Activated T-cell treated with anti-CD3 and anti-CD28 coated beads, Interleukin-2, amount 50 U/mL, for 48 hours (primary cell): ENCODE measurements around the gene C9orf72.
"Not testable (repeated sequence)": the region's sequence is repeated elsewhere in the genome, so short reads cannot be mapped to it uniquely, and the experiment has no call there.

Source experiments
- DNase-seq, 2 experiments: peaks; one replicate each; pipeline ENCODE4 v3.0.0-alpha.2; 2020

C9orf72 gene

DNA sequence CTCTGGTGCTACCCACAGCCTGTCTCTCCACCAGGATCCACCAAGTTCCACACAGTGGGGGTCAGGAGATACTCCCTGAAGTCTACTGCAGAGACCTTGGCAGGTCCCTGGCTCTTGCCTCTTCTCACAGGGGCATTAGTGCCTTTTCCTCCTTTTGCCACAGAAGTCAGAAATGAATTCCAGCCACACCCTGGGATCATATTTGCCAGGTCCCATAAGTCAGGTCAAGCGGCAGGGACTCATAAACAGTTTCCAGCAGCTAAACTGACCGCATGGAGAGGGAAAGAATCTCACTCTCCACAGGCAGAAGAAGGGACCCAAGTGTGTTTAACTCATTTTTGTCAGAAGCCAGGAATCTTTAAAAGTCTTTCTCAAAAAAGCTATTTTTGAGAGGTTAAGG lies 62.5 kb downstream of the C9orf72 start:
- DNase-seq = no peak

DNA sequence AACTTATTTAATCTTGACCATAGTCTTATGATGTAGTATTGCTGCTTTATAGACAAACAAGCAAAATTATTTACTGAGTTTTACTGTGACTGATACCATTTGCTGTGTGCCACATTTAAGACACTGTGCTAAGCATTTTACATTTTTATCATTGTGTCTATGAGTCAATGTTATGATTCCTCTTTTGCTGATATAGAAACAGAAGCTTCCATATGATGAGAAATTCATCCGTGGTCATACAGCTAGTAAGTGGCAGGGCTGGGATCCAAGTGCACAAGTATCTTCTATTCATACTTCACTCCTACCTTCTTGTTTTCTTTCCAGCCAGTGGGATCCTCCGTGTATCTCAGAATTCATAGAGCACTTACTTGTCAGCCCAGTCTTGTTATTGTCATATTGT lies 66.3 kb downstream of the C9orf72 start:
- DNase-seq = no peak

DNA sequence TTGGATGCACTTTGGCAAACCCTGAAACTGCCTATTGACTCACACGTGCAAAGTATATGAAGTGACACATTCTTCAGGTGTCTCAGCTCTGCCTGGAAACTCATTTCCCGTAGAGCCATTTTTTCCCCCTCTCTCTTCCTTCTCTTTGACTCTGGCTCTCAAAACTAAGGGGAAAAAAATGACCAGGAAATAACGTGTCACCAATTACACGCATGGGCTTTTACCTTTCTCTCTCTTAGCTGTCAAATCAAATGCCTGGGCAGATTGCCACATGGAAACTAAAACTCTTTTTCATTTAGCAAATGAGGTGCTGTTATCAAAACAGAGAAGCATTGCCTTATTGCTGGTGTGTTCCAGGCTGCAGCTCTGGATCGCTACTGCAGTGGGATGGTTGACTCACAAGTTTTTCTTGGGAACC lies 67.5 kb downstream of the C9orf72 start:
- no peak for DNase-seq

DNA sequence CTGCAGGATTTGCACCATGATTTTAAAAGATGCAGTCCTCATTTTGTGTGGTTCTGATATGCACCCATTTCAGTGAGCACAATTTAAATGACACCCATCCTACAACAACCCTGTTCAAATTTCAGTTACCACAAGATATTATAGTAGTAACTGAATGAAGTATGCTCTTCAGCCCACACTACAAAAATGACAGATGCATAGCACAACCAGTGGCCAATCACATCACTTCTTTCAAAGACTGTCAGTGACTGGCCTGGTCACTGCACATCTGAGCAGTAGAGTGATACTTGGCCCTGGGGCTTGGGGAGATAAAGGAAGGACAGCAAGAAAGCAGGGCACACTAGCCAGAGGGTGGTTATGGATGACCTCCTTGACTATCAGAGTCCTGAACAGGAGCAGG lies 69.0 kb downstream of the C9orf72 start:
- DNase-seq = no peak

DNA sequence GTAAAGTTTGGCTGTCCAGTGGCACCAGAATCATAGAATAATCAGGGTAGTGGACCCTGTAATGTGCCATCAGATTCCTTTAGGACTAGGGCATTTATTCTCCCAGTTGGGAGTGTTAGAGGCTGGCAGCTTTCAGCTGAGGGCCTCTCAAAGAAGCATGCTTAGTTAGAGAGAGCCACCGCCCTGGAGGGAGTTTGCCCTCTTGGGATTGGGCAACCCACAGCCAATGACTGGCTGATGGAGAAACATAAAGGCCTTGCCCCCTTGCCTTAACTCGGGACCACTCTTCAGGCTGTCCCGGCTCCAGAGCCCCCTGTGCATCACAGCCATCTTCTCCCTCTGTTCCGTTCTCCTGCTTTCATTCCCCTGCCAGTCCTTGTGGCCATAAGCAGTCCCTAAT lies 69.7 kb downstream of the C9orf72 start:
- DNase-seq = no peak

- not testable (repeated sequence) for DNase-seq
Measured at GRCh38 chr9:27500902-27501301, 72.4 kb downstream of the C9orf72 start.

DNA sequence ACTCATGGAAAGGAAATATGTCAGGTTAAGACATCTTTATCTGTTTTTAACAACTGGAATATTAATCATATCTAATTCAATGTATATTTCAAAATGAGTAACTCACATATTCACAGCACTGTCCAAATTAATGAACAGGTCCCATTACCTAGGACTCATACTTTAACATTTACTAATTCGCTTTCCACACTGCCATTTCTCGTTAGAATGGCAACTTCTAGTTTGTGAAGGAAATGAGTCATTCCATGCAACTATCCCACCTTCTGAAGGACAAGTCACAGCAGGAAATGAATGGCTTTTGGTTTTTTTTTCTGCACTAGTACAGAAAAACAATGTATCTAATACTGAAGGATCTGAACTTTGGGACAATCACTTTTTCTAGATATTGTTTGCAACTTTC lies 73.8 kb downstream of the C9orf72 start:
- DNase-seq = no peak

DNA sequence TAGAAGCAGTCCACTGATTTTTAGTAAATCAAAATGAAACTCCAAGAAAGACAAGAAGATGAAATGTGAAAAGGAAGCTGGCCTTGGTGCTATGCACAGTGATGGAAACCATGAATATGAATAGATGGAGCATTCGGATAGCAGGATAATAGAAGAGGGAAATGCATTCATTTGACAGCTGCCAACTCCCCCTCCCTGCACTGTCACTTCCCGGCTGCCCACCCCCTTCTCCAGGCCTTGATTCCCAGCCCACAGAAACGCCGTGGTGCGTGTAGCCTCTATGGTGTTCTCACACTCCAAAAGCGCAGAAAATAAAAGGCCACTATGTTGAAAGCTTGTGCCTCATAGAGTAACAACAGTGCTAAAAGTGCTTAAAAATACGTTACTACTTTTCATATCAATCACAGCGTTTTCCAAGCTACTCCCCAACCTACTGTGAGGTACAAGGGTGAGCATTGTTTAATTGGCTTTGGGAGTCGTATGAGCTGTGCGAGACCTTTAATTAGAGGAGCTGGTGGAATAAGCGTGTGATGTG lies 75.3 kb downstream of the C9orf72 start:
- DNase-seq = no peak
